NCI-H82 treated with DMSO at 0.1 percent for 48 hours (cell line): ENCODE measurements around the gene UBE2Q1.

ENCODE experiments used
- DNase-seq: peaks from one replicate; lab custom pipeline; 2025; ENCODE audit not compliant: unreplicated experiment; lab: John Stamatoyannopoulos, UW

Gene UBE2Q1

GRCh38 chr1:154577346-154578057, 19.0 kb upstream of the UBE2Q1 start:
- DNase-seq: no peak

- no peak for DNase-seq
Measured at GRCh38 chr1:154575951-154576566, 17.6 kb upstream of the UBE2Q1 start.

GRCh38 chr1:154575147-154575927, 16.9 kb upstream of the UBE2Q1 start:
- no peak for DNase-seq

GRCh38 chr1:154574716-154575115, 16.3 kb upstream of the UBE2Q1 start:
- no peak for DNase-seq

- DNase-seq: no peak
Measured at GRCh38 chr1:154573168-154573510, 14.7 kb upstream of the UBE2Q1 start.

GRCh38 chr1:154572468-154573167, 14.2 kb upstream of the UBE2Q1 start:
- DNase-seq: no peak

- no peak for DNase-seq
Measured at GRCh38 chr1:154571964-154572288, 13.5 kb upstream of the UBE2Q1 start.

GRCh38 chr1:154571244-154571963, 12.9 kb upstream of the UBE2Q1 start:
- no peak for DNase-seq

GRCh38 chr1:154568157-154568815, 9.8 kb upstream of the UBE2Q1 start:
- no peak for DNase-seq

GRCh38 chr1:154567386-154568156, 9.1 kb upstream of the UBE2Q1 start, which contains the start of gene CHRNB2:
Gene CHRNB2, plus strand, starts transcription at chr1:154567778. Its CDS starts 267 bp downstream, at chr1:154568045.
- peak; percentile 46 for DNase-seq

GRCh38 chr1:154565876-154566275, 7.4 kb upstream of the UBE2Q1 start:
- no peak for DNase-seq

GRCh38 chr1:154559466-154560044, 1.1 kb upstream of the UBE2Q1 start:
- peak; percentile 89 for DNase-seq

GRCh38 chr1:154558720-154559465, 431 bp upstream of the UBE2Q1 start:
- DNase-seq: peak; percentile 98

GRCh38 chr1:154557248-154557938, 1.1 kb downstream of the UBE2Q1 start:
- DNase-seq: no peak

- DNase-seq: no peak
Measured at GRCh38 chr1:154556422-154556821, 2.0 kb downstream of the UBE2Q1 start.

GRCh38 chr1:154553056-154554030, 5.1 kb downstream of the UBE2Q1 start:
- no peak for DNase-seq

- DNase-seq: no peak
Measured at GRCh38 chr1:154552036-154552435, 6.4 kb downstream of the UBE2Q1 start.
